GM18502 (cell line): ENCODE measurements around the gene YAE1.
A peak's percentile ranks its signal among the peaks of the same experiment; 100 is the strongest.
"Not testable (repeated sequence)": the region's sequence is repeated elsewhere in the genome, so short reads cannot be mapped to it uniquely, and the experiment has no call there.

Experiments
- ATAC-seq: cut with Tn5 transposase; IDR thresholded peaks from one replicate; pipeline ENCODE4 v1.9.1; 2021; ENCODE audit warnings: mild to moderate bottlenecking; ENCODE audit not compliant: unreplicated experiment, poor library complexity

YAE1 gene

GRCh38 chr7:39566023-39566921, at the start of gene YAE1:
YAE1 (plus strand) TSS chr7:39566404; CDS start chr7:39566419, 15 bp downstream.
- peak; percentile 99 for ATAC-seq

GRCh38 chr7:39516498-39516897, 49.7 kb upstream of the YAE1 start:
- no peak for ATAC-seq

- no peak for ATAC-seq
These were observed 49.0 kb upstream of the YAE1 start for GRCh38 chr7:39517240-39517639.

- ATAC-seq: no peak
These were observed 40.3 kb upstream of the YAE1 start for GRCh38 chr7:39525926-39526325.

- no peak for ATAC-seq
These were observed 39.5 kb upstream of the YAE1 start for GRCh38 chr7:39526666-39527065.

GRCh38 chr7:39527296-39527695, 38.9 kb upstream of the YAE1 start:
- no peak for ATAC-seq

- ATAC-seq: no peak
These were observed 38.3 kb upstream of the YAE1 start for GRCh38 chr7:39527951-39528350.

DNA sequence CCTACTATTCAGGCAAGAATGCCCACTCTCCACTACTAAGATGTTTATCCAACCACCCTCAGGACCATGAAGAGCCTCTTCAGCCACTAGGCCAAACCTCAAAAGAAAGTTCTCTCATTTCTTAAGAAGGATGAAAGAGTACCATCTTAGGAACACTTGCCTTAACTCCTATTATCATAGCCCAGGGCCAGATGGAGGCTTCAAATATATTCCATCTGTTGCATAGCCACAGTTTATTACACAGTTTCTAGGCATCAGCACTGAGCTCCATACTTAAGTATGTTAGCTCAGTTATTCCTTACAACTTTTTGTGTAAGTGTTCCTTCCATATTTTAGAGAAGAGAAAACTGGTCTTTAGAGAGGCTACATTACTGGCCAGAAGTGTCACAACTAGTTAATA, 37.4 kb upstream of the YAE1 start:
- ATAC-seq: no peak

GRCh38 chr7:39529582-39529981, 36.6 kb upstream of the YAE1 start:
- ATAC-seq: no peak

GRCh38 chr7:39530971-39531370, 35.2 kb upstream of the YAE1 start:
- ATAC-seq: no peak

DNA sequence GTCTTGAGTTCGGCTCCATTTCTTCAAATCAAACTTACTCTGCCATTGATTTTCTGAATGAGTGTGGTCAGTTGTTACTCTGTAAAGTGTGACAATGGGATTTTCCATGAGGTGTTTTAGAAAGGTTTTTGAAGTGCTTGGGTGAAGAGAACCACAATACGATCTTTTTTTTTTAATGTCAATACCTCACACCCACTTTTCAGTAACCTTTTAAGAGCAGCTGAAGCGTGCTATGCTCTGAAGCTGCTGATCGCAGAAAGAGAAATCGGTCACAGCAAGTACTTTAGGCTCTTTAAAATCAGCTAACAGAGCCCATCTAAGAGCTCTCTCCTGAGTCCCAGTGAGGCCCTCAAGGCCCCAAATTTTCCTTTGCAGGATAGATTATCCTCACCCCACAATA, 34.4 kb upstream of the YAE1 start:
- no peak for ATAC-seq

DNA sequence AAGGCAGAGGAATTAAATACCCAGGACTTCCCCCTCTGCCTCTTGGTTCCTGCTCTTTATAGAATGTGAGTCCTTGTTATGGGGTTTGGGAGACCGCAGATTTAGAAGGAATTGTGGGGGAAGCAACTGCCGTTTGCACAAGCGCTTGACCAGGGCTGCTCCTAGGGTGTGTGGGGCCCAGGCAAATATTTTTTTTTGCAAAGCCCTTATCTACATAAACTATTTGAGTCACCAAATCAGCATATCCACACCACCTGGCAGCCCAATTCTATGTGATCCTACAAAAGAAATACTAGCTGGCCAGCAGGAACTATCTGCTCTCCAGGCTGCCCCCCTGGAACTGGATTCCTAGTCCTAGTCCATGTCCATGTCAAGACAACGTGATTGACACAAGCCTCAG, 33.4 kb upstream of the YAE1 start:
- no peak for ATAC-seq

DNA sequence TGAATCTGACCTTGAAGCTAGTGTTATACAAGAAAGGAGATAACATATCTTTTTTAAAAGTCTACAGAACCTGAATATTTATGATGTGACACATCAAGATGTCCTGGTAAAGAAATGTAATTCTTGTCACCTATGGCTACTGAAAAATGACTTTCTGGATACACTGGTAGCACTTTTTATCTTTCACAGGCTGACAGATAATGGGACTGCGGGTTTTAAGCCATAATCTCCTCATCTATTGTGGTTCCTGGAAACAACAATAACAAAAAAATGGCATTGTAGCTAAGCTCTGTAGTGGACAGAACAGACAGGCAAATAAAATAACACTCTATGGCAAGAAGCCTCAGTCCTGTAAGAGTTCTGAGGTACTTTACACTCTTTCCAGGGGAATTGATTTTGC, 31.6 kb upstream of the YAE1 start:
- ATAC-seq: no peak

GRCh38 chr7:39535064-39535463, 31.1 kb upstream of the YAE1 start:
- no peak for ATAC-seq

DNA sequence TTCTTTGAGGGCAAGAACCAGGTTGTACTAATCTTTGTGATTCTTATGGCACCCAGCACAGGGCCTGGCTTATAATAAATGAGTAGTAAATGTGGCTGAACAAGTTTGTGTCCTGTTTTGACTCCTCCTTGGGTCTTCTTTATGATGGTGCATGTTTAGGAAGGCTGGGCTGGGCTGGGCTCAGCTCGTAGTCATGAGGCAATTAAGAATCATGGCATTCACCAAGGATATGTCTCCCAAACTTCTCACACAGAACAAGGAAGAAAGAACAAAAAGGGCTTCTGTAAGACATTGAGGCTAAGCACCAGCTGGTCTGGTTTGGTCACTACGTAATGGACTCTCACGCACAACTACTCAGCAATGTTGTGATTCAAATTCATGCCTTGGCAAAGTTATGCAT, 30.5 kb upstream of the YAE1 start:
- no peak for ATAC-seq

GRCh38 chr7:39536951-39537350, 29.3 kb upstream of the YAE1 start:
- no peak for ATAC-seq

- ATAC-seq: no peak
These were observed 26.4 kb upstream of the YAE1 start for GRCh38 chr7:39539816-39540215.

DNA sequence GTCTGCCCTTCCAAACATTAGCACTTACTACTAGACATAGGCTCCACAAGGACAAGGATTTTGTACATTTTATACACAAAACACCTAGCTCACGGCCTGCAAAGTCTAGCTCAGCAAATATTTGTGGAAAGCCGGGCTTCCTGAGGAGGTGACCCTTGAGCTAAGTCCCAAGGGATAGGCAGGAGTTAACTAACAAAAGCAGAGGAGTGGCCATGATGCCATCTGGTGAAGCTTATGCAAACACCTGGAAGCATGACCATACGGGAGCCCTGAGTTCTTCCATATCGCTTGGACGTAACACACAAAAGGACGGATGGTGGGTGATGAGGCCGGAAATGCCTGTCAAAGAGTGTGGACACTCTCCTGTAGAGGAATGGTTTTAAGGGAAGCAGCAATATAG, 25.9 kb upstream of the YAE1 start:
- no peak for ATAC-seq

DNA sequence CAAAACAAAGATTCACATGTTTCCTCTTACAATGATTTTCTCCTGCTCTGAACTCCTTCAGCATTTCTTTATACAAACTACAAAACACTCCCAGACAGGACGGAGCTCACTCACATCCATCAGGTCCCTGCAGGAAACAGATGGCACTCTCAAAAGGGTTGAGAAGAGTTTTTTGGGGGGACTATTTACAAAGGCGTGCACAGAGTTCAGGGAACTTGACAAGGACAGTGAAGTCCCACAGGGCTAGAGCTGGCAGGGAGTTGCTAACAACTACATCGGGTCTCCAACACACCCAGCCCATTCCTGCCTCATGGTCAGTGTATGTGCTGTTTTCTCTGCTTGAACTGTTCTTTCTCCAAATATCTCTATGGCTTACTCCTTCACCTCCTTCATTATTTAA, 24.7 kb upstream of the YAE1 start:
- no peak for ATAC-seq

GRCh38 chr7:39544774-39545173, 21.4 kb upstream of the YAE1 start:
- not testable (repeated sequence) for ATAC-seq

GRCh38 chr7:39547336-39547735, 18.9 kb upstream of the YAE1 start:
- ATAC-seq: no peak

GRCh38 chr7:39550411-39550810, 15.8 kb upstream of the YAE1 start:
- no peak for ATAC-seq
